Cardiac fibroblast (primary cell): Measurements from ENCODE around the gene NDUFAF8.

Experiments used
- DNase-seq, 2 donors: peaks; one replicate each; pipeline versions ENCODE4 v3.0.0 to v3.0.0-alpha.2; 2010; ENCODE audit warnings: low read depth in 2 of 2
- H3K4me3 ChIP-seq, 2 donors: replicated peaks in 1 of 2; 1 replicate in 1 of 2; 2 replicates in 1 of 2; pipeline ENCODE4 v1.5.1; 2011; ENCODE audit warnings: low read depth in 2 of 2, low read length in 2 of 2, mild to moderate bottlenecking in 2 of 2, moderate library complexity in 1 of 2
- TF ChIP-seq, protein P1 (sequence below): IDR thresholded peaks from one replicate; pipeline ENCODE4 v1.5.1; 2011; ENCODE audit warnings: low read depth, mild to moderate bottlenecking, low read length, inconsistent platforms

The NDUFAF8 gene

DNA sequence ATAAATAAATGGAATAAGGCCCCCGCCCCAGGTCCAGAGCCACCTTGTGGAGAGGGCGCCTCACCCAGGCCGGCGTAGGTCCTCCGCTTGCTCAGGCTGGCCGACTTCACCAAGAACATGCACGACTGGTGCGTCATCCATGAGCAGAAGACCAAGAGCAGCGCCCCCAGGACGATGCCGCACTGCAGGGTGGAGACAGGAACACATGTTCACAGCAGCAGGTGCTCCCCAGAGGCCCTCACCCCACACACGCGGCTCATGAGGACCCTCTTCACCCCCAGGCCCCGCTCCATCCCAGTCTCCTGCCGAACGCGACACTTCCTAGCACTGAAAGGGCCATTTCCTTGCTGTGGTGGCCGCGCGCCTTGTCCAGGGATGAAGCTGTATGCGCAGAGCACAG, 50.5 kb downstream of the NDUFAF8 start:
- TF ChIP-seq, protein P1, sequence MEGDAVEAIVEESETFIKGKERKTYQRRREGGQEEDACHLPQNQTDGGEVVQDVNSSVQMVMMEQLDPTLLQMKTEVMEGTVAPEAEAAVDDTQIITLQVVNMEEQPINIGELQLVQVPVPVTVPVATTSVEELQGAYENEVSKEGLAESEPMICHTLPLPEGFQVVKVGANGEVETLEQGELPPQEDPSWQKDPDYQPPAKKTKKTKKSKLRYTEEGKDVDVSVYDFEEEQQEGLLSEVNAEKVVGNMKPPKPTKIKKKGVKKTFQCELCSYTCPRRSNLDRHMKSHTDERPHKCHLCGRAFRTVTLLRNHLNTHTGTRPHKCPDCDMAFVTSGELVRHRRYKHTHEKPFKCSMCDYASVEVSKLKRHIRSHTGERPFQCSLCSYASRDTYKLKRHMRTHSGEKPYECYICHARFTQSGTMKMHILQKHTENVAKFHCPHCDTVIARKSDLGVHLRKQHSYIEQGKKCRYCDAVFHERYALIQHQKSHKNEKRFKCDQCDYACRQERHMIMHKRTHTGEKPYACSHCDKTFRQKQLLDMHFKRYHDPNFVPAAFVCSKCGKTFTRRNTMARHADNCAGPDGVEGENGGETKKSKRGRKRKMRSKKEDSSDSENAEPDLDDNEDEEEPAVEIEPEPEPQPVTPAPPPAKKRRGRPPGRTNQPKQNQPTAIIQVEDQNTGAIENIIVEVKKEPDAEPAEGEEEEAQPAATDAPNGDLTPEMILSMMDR = no peak
- no peak overlapping the region for H3K4me3 ChIP-seq
- no peak for DNase-seq

DNA sequence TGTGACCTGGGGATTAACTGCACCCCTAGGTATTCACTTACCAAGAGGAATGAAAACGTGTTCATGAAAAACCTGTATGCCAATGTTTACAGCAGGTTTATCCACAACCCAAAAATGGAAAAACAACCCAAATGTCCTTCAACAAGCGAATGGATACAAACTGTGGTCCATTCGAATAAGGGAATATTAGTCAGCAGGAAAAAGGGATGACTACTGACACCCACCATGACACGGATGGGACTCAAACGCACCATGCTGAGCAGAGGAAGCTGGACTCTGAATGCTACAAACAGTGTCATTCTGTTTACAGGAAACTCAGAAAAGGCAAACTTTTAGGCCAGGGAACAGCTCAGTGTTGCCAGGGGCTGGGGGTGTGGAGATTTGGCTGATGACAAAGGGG, 51.1 kb downstream of the NDUFAF8 start:
- DNase-seq = no peak
- TF ChIP-seq, protein P1 = no peak
- H3K4me3 ChIP-seq = no peak overlapping the region
